GM10266 (cell line): Measurements from ENCODE around the gene SRGAP3.

Experiments used
- DNase-seq: peaks from one replicate; pipeline ENCODE4 v3.0.0; 2012; ENCODE audit errors: extremely low spot score
- CTCF ChIP-seq: IDR thresholded peaks from 2 replicates; pipeline ENCODE4 v1.5.1; 2012; ENCODE audit warnings: mild to moderate bottlenecking, low read depth; ENCODE audit not compliant: control insufficient read depth, insufficient read depth; ENCODE audit errors: missing control alignments

SRGAP3 gene

GRCh38 chr3:9229325-9229724 is 20.1 kb downstream of the SRGAP3 start:
- no peak for TF ChIP-seq CTCF

GRCh38 chr3:9226326-9226725 is 23.1 kb downstream of the SRGAP3 start:
- TF ChIP-seq CTCF, result no peak
- DNase-seq, result no peak

More at GRCh38 chr3:9229325-9229724, 20.1 kb downstream of the SRGAP3 start:
- DNase-seq, result no peak

GRCh38 chr3:9225268-9225667 is 24.2 kb downstream of the SRGAP3 start:
- no peak for TF ChIP-seq CTCF
- no peak for DNase-seq

- TF ChIP-seq CTCF, result peak; percentile 25
- DNase-seq, result peak; percentile 71
These were observed 25.0 kb downstream of the SRGAP3 start for GRCh38 chr3:9224490-9224889.

- no peak for TF ChIP-seq CTCF
- no peak for DNase-seq
These were observed 25.8 kb downstream of the SRGAP3 start for GRCh38 chr3:9223672-9224071.

- no peak for TF ChIP-seq CTCF
- no peak for DNase-seq
These were observed 26.3 kb downstream of the SRGAP3 start for GRCh38 chr3:9222956-9223639.

GRCh38 chr3:9222049-9222448 is 27.4 kb downstream of the SRGAP3 start:
- TF ChIP-seq CTCF, result no peak
- DNase-seq, result no peak
